ENCODE measurements around the gene CCS.
"Not testable (repeated sequence)": the region's sequence is repeated elsewhere in the genome, so short reads cannot be mapped to it uniquely, and the experiment has no call there.

The CCS gene

DNA sequence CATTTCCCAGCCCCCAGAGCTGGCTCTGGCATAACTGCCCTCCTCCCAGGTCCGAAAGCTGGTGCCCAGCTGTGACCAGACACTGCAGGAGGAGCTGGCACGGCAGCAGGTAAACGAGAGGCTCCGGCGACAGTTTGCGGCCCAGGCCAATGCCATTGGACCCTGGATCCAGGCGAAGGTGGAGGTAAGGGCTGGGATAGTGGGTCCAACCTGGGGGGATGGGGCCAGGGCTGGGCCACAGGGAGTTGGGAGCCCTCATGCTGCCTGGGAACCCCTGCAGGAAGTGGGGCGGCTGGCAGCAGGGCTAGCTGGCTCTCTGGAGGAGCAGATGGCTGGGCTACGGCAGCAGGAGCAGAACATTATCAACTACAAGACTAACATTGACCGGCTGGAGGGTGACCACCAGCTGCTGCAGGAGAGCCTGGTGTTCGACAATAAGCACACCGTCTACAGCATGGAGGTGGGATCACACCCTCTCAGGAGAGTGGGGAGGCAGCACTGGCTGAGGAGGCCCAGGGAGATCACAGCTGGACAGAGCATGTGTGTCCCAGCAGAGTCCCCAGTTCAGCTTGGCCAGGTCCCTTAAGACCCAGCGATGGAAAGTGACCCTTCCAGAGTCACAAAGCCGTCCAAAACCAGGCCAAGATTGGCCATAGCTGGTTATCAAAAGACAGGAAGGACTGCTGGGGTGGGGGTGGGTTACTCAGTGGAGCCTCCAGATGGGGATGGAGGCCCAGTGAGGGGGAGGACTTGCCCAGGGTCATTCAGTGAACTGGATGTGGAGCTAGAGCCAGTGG is 31.6 kb upstream of the CCS start:
- no peak for DNase-seq

DNA sequence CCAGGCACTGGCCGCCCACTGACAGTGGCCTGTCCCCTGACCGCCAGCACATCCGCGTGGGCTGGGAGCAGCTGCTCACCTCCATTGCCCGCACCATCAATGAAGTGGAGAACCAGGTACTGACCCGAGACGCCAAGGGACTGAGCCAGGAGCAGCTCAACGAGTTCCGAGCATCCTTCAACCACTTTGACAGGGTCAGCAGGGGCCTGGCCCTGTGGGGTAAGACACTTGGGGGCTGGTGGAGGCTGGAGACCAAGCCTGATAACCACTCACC is 31.1 kb upstream of the CCS start:
- DNase-seq, result no peak

DNA sequence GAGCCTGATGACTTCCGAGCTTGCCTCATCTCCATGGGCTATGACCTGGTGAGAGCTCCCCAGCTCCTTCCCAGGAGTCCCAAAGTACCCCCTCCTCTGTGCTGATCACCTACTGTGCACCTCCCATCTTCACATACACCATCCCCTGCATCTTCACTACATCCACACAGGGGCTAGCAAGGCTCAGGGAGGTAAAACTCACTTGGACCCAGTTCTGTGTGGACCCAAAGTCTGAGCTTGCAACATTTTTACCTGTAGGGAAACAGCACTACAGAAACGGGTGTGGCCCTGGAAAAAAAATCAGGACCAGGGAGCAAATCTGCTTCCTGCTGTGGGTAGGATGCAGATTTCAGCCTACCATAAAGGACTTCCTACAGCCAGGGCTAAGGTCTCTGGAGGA is 30.7 kb upstream of the CCS start:
- DNase-seq, result no peak

DNA sequence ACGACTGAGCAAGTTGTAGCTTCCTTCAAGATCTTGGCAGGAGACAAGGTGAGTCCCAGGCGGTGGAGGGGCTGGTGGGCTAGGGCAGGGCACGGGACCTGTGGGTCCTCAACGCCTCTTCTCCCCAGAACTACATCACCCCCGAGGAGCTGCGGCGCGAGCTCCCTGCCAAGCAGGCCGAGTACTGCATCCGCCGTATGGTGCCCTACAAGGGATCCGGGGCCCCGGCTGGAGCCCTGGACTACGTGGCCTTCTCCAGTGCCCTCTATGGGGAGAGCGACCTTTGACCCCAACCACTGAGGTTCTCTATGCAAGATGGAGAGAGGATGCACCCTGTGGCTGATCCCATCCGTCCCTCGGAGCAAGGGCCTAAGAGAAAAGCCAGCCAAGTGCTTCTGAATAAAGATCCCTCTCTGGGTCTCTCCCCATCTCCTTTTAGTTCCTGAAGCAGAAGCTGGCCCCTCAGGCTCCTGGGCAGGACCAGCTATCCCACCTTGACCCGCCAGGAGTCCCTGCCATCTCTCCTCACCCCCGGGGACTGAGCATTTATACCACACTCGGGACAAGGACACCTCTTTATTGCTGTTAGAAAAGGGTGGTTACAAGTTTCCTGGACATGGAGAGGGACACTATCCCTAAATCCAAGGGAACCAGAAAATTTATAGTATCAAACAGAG is 29.9 kb upstream of the CCS start:
- DNase-seq, result no peak

DNA sequence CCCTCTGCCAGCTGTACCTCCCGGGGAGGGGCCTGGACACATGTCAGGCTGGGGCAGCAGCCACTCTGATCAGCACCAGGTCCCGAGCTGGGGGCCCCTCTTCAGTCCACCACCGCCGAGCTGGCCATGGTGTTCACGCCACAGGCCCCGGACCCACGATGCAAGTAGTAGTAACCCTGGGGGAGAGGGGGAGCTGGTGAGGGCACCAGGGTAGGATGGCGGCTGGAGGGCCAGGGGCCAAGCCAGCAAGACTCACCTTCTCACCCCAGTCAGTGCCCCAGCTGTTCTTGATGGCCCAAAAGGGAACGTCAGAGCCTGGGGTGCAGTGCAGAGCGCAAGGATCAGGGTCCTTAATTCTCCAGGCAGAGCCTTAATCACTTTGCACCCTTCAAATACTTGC is 29.2 kb upstream of the CCS start:
- DNase-seq, result no peak

DNA sequence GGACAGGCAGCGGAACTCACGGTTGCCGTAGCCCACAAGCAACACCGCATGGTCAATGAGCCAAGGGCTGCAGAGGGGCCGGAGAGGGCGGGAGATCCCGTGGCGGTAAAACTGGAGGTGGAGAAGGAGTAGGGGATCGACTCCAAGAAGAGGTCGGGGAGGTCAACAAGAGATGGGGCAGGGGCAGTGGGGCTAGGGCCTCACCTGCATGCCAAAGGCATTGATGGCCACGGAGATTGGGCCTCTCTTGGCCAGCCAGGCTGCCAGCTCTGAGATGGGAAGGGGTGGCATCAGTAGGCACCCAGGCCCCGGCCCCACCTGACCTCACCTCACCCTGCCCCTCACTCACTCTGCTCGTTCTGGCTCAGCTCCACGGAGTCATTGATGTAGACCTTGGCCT is 28.4 kb upstream of the CCS start:
- no peak for DNase-seq

DNA sequence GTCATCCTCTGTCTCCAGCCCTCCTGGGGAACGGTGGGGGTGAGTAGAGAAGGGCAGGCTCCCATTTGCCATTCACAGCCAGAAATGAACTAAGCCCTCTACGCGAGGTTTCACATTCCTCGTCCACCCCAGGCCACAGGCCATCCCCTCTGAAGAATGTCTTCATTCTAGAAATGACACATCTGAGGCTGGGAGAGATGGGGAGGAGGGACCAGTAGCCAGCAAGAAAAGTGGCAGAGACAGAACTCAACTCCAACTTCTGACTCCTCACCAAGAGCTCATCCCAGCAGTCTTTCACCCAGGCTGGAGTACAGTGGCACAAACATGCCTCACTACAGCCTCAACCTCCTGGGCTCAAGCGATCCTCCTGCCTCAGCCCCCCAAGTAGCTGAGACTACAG is 28.0 kb upstream of the CCS start:
- no peak for DNase-seq

DNA sequence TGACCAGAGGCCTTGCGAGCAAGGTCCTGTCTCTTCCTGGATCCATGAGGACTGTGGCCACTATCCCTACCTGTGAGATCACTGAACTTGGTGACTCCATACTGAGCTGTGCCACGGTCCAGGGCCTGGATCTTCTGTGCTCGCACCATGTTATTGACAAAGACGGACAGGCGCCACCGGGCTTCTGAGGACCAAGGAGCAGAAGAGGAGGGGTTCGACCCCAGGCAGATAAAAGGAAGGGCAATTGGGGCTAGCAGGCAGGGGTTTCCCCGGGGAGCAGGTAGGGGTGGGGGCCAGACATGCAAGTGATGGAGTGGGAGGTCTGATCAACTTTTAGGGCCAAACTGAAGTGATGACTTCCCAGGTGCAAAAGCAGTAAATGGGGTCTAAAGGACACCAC is 26.8 kb upstream of the CCS start:
- DNase-seq, result no peak

DNA sequence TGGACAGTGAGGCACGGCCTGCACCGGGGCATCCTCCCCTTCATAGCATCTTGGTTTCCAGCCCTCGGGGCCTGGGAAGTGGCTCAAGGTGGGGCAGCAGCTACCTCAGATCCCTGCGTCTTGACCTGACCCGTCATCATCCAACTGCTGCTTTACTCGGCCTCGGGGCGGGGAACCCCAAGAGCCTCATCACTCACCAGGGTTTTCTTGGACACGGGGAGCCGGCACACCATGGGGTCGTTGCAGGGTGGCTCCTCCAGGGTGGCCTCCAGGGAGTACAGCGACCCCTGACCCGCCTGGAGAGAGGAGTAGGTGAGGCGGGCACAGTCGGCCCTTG is 25.2 kb upstream of the CCS start:
- no peak for DNase-seq

DNA sequence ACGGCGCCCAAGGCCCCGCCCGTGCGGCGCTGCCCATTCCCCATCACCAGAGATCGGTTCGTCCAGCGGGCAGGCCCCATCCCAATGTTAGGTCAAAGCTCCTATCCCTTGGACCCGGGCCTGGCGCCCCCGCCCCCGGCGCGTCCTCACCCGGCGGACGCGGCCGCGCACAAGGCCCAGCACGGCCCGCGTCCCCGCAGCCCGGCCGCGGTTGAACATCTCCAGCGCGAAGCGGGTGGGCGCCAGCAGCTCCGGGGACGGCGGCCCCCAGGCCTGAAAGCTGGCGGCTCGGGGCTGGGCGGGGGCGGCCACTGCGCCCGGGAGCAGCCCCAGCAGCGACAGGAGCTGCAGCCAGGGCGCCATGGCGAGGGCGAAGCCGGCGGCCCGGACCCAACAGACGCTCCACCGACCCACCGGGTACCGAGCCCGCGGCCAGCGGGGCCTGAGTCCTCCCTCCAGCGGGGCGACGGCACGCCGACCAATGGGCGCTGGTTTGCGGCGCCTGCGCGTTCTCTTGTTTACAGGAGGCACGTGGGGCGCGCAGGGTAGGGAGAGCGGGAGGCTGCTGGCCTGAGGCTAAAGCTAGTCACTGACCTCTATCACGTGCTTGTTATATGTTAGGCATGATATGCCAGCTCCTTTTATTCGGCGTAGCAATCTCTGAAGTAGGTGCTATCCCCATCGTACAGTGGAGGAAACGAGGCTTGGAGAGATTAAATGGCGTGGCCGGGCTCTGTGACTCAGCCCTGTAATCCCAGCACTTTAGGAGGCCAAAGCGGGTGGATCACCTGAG is 24.7 kb upstream of the CCS start, which contains the start of gene CTSF:
CTSF (minus strand) TSS at position 483 of the 793 bp plus-strand sequence; CDS start at position 363, 120 bp downstream.
- peak; percentile 81 for DNase-seq

DNA sequence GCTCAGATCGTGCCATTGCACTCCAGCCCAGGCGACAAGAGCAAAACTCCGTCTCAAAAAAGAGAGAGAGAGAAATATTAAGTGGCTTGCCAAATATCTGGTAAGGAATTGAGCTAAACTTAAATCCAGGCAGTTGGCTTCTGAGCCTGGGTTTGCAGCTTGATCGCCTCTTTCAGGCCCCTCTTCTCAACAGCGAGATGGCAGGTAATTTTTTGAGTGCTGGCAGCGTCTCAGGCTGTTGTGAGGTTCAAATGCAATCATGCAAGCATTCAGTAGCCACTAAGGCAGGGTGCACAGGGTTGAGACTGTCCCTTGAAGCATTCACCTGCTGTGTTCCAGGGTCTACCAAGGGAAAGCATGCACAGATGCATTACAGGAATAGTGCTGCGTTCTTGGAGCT is 23.9 kb upstream of the CCS start:
- no peak for DNase-seq

DNA sequence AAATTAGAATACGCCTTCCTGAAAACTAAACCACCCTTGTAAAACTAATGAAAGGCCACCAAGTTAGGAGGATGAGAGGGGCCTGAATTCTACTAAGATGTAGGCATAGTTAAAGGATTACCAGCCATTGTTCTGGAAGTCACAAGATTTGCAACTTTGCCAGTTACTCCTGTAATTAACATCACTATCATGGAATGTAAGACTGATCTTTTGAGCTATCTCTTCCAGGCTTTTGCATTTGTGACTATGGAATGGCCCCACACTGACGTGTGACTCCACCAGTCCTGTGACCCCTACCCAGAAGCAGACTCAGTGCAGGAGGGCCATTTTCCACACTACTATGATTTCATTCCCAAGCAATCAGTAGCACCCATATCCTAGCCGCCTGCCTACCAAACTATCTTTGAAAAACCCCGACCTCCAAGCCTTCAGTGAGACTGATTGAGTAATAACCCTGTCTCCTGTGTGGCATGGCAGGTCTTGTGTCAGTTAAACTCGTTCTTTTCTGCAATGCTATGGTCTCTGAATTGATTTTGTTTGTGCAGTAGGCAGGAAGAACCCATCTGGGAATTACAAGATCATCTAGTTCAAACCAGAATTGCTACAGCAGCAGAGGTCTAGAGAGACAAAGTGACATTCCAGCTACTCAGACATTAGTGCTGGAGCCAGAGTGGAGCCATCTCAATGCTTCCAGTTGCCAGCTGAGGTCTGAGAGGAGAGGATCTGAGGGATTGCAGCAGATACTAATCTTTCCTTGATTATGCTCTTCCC is 22.7 kb upstream of the CCS start:
- DNase-seq, result no peak

DNA sequence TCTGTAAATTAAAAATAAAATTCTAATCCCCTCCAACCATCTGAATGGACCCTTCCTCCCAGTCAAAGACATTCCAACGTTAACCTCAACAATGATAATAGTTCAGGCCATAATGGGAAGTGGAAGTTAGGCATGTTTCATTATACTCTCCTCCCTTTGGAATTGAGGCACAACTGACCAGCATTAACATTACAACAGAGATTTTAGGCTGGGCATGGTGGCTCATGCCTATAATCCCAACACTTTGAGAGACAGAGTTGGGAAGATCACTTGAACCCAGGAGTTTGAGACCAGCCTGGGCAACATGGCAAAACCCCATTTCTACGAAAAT is 22.2 kb upstream of the CCS start:
- no peak for DNase-seq

DNA sequence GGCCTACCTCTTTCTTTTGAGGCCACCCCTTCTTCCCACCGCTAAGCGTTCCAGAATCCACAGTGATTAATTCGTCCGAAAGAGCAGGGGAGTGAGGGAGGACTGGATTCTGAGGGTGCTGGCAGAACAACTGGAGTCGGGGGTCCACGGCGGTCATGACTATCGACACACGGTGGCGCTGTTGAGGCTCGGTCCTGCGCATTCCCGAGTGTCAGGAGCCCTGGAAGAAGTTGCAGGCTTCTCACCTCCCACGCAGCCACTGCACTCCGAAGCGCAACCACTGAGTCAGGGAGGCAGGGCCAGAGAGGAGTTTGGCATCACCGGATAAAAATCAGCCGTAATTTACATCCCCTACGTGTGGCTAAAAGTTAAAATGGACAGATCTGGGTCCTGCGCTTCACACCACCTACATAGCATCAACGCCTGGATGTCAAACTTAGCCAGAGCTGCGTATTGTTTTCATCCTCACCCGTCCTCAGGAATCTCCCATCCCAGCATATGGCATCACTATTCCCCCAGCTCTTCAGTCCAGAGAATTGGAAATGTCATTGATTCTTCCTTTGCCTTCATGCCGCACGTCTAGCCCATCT is 13.9 kb upstream of the CCS start:
- DNase-seq, result peak; percentile 78

DNA sequence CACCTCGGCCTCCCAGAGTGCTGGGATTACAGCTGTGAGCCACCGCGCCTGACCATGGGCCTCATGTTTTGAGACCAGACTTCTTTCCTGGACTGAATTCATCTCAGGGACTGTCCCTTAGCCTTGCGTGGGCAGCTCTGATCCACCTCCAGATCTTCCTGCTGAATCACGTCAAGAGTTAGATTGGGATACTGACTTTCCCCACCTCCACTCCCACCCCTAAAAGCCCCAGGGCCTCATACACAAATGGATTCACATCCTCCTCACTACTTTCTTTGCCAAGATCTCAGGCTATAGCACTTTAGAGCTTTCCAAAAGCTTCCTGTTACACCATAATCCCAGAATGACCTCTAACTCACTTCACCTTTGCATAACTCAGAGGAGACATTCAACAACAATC is 12.2 kb upstream of the CCS start:
- no peak for DNase-seq

DNA sequence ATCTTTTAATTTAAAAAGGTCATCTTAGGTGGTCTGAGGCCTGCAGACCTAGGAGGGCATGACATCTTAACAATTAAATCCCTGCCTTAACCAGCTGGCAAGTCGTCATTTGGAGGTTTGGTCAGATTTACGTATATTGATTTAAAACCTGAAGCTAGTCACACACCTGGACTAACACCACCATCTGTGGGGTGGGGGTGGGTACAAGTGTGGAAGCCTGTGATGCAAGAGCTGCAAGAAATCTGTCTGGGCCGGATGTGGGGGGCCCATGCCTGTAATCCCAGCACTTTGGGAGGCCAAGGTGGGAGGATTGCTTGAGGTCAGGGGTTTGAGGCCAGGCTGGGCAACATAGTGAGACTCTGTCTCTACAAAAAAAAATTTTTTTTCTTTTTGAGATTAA is 11.7 kb upstream of the CCS start:
- no peak for DNase-seq

DNA sequence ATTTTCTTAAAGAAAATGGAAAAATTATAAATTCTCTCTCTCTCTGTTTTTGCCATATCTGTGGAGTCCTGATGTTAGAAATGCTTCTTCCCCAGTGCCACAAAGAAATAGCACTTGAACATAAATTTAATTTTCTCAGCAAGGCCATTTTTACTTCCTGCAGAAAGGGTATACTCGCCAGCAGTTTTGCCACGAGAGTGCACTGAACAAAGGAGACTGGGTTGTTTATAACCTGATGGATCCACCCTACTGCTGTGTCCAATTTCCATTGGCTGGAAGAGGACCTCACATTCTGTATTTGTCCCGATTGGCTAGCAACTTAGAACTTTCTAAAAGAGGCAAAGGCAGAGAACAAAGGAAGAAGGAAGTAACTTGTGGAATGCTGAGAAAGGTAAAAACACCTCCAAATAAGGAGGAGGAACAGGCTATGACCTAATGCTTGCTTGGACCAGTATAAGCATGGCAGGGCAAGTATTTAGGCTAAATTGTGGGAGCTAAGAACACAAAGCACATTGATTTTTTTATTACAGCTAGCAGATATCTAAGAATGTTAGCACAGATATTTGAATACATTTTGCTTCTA is 10.3 kb upstream of the CCS start:
- DNase-seq, result not testable (repeated sequence)

DNA sequence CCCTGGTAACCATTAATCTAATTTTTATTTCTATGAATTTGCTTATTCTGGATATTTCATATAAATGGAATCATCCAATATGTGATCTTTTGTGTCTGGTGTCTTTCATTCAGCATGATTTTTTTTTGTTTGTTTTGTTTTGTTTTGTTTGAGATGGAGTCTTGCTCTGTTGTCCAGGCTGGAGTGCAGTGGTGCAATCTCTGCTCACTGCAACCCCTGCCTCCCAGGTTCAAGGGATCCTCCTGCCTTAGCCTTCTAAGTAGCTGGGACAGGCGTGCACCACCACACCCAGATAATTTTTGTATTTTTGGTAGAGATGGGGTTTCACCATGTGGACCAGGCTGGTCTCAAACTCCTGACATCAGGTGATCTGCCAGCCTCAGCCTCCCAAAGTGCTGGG is 7.5 kb upstream of the CCS start:
- not testable (repeated sequence) for DNase-seq

DNA sequence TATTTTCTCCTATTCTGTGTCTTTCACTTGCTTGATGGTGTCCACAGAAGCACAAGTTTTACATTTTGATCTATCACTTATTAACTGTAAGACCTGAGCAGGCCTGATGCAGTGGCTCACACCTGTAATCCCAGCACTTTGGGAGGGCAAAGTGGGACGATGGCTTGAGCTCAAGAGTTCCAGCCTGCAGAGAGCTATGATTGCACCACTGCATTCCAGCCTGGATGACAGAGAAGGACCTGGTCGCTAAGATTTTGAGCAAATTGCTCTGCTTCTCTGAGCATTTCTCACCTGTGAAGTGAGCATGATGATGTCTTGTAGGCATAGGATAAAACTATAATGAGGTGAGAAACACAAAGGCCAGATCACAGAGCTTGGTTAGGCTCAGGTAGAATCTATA is 6.8 kb upstream of the CCS start:
- no peak for DNase-seq

DNA sequence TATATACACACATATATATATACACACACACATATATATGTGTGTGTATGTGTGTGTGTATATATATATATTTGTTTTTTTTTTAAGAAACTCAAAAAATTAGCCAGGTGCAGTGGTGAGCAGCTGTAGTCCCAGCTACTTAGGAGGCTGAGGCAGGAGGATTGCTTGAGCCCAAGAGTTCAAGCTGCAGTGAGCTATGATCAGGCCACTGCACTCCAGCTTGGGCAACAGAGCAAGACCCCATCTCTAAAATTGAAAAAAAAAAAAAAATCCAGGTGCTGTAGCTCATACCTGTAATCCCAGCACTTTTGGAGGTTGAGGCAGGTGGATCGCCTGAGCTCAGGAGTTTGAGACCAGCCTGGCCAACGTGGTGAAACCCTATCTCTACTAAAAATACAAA is 3.7 kb upstream of the CCS start:
- DNase-seq, result not testable (repeated sequence)

DNA sequence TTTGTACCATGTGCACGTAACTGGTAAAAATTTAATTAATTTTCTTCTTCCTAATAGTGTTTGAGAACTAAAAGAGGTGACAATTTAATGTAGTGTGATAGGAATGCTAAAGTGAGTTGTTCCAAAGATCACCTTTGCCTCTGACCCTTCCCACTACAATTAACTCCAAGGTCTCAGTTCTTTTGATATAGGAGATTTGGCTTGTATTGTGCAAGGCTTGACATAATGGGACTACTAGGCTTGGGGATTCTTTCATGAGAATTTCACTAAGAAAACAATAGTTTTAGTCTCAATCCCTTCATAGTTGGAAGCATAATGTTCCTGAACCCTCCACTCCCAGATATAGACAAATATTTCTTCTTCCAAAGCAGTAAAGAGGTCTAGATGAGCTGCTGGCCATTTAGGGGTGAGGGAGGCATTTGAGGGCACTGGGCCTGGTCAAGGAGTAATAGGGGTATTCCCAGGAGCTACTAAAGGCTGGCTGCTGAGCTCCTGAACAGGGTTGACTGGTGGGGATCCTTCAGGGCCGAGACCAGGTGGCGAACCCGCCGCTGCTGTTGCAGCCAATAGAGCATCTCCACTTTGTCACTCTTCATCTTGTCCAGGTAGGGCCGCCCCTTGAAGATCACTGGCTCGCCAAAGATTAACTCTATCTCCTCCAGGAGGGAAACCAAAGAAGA is 2.8 kb upstream of the CCS start:
- no peak for DNase-seq

DNA sequence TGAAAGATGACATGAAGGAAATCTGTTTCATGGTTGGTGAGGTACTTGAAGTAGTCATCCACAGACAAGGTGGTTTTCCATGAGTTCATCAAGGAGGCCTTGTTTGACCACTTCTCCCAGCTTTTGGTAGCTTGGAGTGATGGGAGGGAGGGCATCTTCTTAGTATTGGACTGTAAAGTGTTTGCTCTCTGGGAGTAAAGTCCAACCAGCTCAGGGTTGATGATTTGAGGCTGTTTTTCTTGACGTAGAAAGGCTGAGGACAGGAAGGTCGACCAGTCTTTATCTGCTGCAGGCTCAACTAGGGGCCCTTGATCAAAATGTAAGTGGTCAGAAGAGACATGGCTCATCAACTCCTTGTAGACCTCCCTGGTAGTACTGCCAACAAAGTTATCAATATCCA is 1.8 kb upstream of the CCS start:
- no peak for DNase-seq
